HEK293 (cell line): ENCODE measurements around the gene SLC5A10.

Experiments used
- YY1 ChIP-seq: fragments of 450-650 bp; formaldehyde crosslinking; IDR thresholded peaks from 2 replicates; pipeline ENCODE4 v1.5.1; 2018; ENCODE audit warnings: missing biosample characterization, missing genetic modification characterization
- ZBTB1 ChIP-seq: fragments of 450-650 bp; formaldehyde crosslinking; IDR thresholded peaks from 2 replicates; pipeline ENCODE4 v1.5.1; 2016; ENCODE audit warnings: missing biosample characterization, missing genetic modification characterization
- ZNF223 ChIP-seq: fragments of 450-650 bp; formaldehyde crosslinking; IDR thresholded peaks from 2 replicates; pipeline ENCODE4 v1.5.1; 2016; ENCODE audit warnings: missing biosample characterization, missing genetic modification characterization
- ZNF354C ChIP-seq: fragments of 450-650 bp; formaldehyde crosslinking; IDR thresholded peaks from 2 replicates; pipeline ENCODE4 v1.5.1; 2016; ENCODE audit warnings: missing biosample characterization, missing genetic modification characterization, low read depth, borderline replicate concordance
- ZNF394 ChIP-seq: fragments of 450-650 bp; formaldehyde crosslinking; IDR thresholded peaks from 2 replicates; pipeline ENCODE4 v1.5.1; 2016; ENCODE audit warnings: missing biosample characterization, missing genetic modification characterization, mild to moderate bottlenecking, moderate library complexity, borderline replicate concordance
- TF ChIP-seq, protein P1 (sequence below): fragments of 450-650 bp; formaldehyde crosslinking; IDR thresholded peaks from 2 replicates; pipeline ENCODE4 v1.5.1; 2016; ENCODE audit warnings: missing biosample characterization, missing genetic modification characterization

GRCh38 chr17:18947866-18948265 lies 4.1 kb upstream of the SLC5A10 start:
- no peak for TF ChIP-seq ZBTB1 (tag by site-specific recombination)
- no peak for TF ChIP-seq ZNF394
- TF ChIP-seq ZNF223 (tag by site-specific recombination), result no peak
- TF ChIP-seq, protein P1, sequence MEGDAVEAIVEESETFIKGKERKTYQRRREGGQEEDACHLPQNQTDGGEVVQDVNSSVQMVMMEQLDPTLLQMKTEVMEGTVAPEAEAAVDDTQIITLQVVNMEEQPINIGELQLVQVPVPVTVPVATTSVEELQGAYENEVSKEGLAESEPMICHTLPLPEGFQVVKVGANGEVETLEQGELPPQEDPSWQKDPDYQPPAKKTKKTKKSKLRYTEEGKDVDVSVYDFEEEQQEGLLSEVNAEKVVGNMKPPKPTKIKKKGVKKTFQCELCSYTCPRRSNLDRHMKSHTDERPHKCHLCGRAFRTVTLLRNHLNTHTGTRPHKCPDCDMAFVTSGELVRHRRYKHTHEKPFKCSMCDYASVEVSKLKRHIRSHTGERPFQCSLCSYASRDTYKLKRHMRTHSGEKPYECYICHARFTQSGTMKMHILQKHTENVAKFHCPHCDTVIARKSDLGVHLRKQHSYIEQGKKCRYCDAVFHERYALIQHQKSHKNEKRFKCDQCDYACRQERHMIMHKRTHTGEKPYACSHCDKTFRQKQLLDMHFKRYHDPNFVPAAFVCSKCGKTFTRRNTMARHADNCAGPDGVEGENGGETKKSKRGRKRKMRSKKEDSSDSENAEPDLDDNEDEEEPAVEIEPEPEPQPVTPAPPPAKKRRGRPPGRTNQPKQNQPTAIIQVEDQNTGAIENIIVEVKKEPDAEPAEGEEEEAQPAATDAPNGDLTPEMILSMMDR (tag by site-specific recombination), result no peak
- no peak for TF ChIP-seq ZNF354C (tag by site-specific recombination)
- no peak for TF ChIP-seq YY1
